Neuronal stem cell (in vitro differentiated cells): ENCODE measurements around the gene NRARP.

ENCODE experiments used
- DNase-seq: peaks from one replicate; pipeline ENCODE4 v3.0.0-alpha.2; 2013; ENCODE audit warnings: low spot score
- H2AFZ ChIP-seq: one replicate; pipeline ENCODE4 v1.6.1; 2013; ENCODE audit warnings: mild to moderate bottlenecking, low read length, inconsistent platforms
- H2AK5ac ChIP-seq: 2 replicates; pipeline ENCODE4 v1.6.1; 2013; ENCODE audit warnings: low read depth, mild to moderate bottlenecking, inconsistent platforms, low read length, moderate library complexity, mixed read lengths
- H2BK120ac ChIP-seq: 2 replicates; pipeline ENCODE4 v1.6.1; 2013; ENCODE audit warnings: low read depth, mild to moderate bottlenecking, inconsistent platforms, low read length, moderate library complexity, mixed read lengths
- H2BK12ac ChIP-seq: one replicate; pipeline ENCODE4 v1.6.1; 2013; ENCODE audit warnings: low read length, inconsistent platforms
- H2BK15ac ChIP-seq: 2 replicates; pipeline ENCODE4 v1.6.1; 2013; ENCODE audit warnings: mild to moderate bottlenecking, low read length, inconsistent platforms, mixed read lengths
- H2BK5ac ChIP-seq: one replicate; pipeline ENCODE4 v1.6.1; 2013; ENCODE audit warnings: inconsistent platforms, mild to moderate bottlenecking, low read length, moderate library complexity
- H3K14ac ChIP-seq: one replicate; pipeline ENCODE4 v1.6.1; 2013; ENCODE audit warnings: low read length, inconsistent platforms
- H3K18ac ChIP-seq: 2 replicates; pipeline ENCODE4 v1.6.1; 2013; ENCODE audit warnings: low read length, inconsistent platforms
- H3K23ac ChIP-seq: 2 replicates; pipeline ENCODE4 v1.6.1; 2013; ENCODE audit warnings: low read depth, mild to moderate bottlenecking, mixed read lengths, low read length, inconsistent platforms; ENCODE audit not compliant: poor library complexity
- H3K27ac ChIP-seq: replicated peaks from 3 replicates; pipeline ENCODE4 v1.5.1; 2013; ENCODE audit warnings: low read length, inconsistent platforms
- H3K27me3 ChIP-seq, 3 experiments: 2 replicates each; pipeline ENCODE4 v1.6.1; 2013; ENCODE audit warnings: low read length in 3 of 3, mild to moderate bottlenecking in 2 of 3, inconsistent platforms in 1 of 3, low read depth in 1 of 3, mixed read lengths in 1 of 3, moderate library complexity in 1 of 3; ENCODE audit not compliant: control insufficient read depth in 3 of 3, insufficient read depth in 3 of 3
- H3K36me3 ChIP-seq, 2 donors: replicated peaks in 1 of 2; 2 replicates each; pipeline ENCODE4 v1.6.1; 2013; ENCODE audit warnings: low read length in 2 of 2; ENCODE audit not compliant: control insufficient read depth in 2 of 2, insufficient read depth in 2 of 2
- H3K4ac ChIP-seq: 2 replicates; pipeline ENCODE4 v1.6.1; 2013; ENCODE audit warnings: inconsistent platforms, mild to moderate bottlenecking, low read length, moderate library complexity
- H3K4me1 ChIP-seq, 2 donors: 1 replicate in 1 of 2; 2 replicates in 1 of 2; pipeline ENCODE4 v1.6.1; 2013; ENCODE audit warnings: low read length in 2 of 2, low read depth in 1 of 2; ENCODE audit not compliant: control insufficient read depth in 2 of 2, insufficient read depth in 1 of 2
- H3K4me2 ChIP-seq: one replicate; pipeline ENCODE4 v1.6.1; 2013; ENCODE audit warnings: mild to moderate bottlenecking, low read length, inconsistent platforms; ENCODE audit not compliant: insufficient read depth, poor library complexity, severe bottlenecking
- H3K4me3 ChIP-seq, 2 donors: 2 replicates each; pipeline ENCODE4 v1.5.1; 2013; ENCODE audit warnings: low read length in 2 of 2, mild to moderate bottlenecking in 2 of 2, inconsistent platforms in 1 of 2, moderate library complexity in 1 of 2
- H3K79me1 ChIP-seq: one replicate; pipeline ENCODE4 v1.6.1; 2013; ENCODE audit warnings: low read depth, mild to moderate bottlenecking, inconsistent platforms, low read length, moderate library complexity
- H3K9ac ChIP-seq: one replicate; pipeline ENCODE4 v1.6.1; 2013; ENCODE audit warnings: mild to moderate bottlenecking, low read depth, low read length, inconsistent platforms; ENCODE audit not compliant: poor library complexity
- H3K9me3 ChIP-seq, 2 donors: replicated peaks in 1 of 2; 2 replicates each; pipeline versions ENCODE3 to v1.6.1; 2013; ENCODE audit warnings: low read length in 2 of 2, mild to moderate bottlenecking in 2 of 2, inconsistent platforms in 1 of 2, low read depth in 1 of 2, mixed read lengths in 1 of 2, moderate library complexity in 1 of 2; ENCODE audit not compliant: control insufficient read depth in 2 of 2, insufficient read depth in 1 of 2
- H4K8ac ChIP-seq: one replicate; pipeline ENCODE4 v1.6.1; 2013; ENCODE audit warnings: low read depth, mild to moderate bottlenecking, inconsistent platforms, low read length, moderate library complexity
- H4K91ac ChIP-seq: one replicate; pipeline ENCODE4 v1.6.1; 2013; ENCODE audit warnings: low read length, low read depth, mild to moderate bottlenecking, inconsistent platforms; ENCODE audit not compliant: poor library complexity
- WGBS, 2 donors: extraction: QIAGEN DNeasy Blood & Tissue Kit; methylation state at CpG; one replicate each; pipeline ENCODE4 v1.1.7; 2013; ENCODE audit warnings: missing lambda C conversion rate in 2 of 2, mixed read lengths in 1 of 2; ENCODE audit not compliant: insufficient read length in 2 of 2, insufficient replicate concordance in 1 of 2; ENCODE audit errors: extremely low coverage in 2 of 2; 5-methylcytosine and 5-hydroxymethylcytosine counted together

The NRARP gene

GRCh38 chr9:137321726-137322361 is 19.8 kb upstream of the NRARP start:
- Histone ChIP-seq H3K9me3 (peaks cover 0 to 6% of the 10 kb centered on the region in 2 donors), H3K27me3 (no peaks in the 10 kb centered on the region), H3K79me1 (peaks cover 2% of the 10 kb centered on the region), H2BK5ac (no peak overlapping the region), H2AFZ (no peak overlapping the region), H2BK12ac (peak overlapping the region; percentile 30), H2BK15ac (peak overlapping the region; percentile 54), H3K18ac (peak overlapping the region; percentile 55), H3K4me2 (no peak overlapping the region), H3K4me1 (peaks cover 17 to 20% of the 10 kb centered on the region in 2 donors), H2AK5ac (peak overlapping the region; percentile 96), H3K4me3 (no peak overlapping the region), H2BK120ac (no peak overlapping the region), H4K91ac (no peak overlapping the region), H3K27ac (no peak overlapping the region), H3K36me3 (no peaks in the 10 kb centered on the region), H3K9ac (no peak overlapping the region), H3K14ac (peak overlapping the region; percentile 56), H3K4ac (no peak overlapping the region), H4K8ac (no peak overlapping the region), H3K23ac (no peak overlapping the region)
- no peak for DNase-seq
- WGBS, 2 donors, result no CpG with 5 or more reads among the region's 22 CpGs

- no CpG with 5 or more reads among the region's 24 CpGs for WGBS, 2 donors
- H3K4ac ChIP-seq, result peak overlapping the region; percentile 2
- peaks cover 20 to 21% of the 10 kb centered on the region in 2 donors for H3K4me1 ChIP-seq
- DNase-seq, result no peak
- peak overlapping the region; percentile 90 for H3K18ac ChIP-seq
- H4K8ac ChIP-seq, result no peak overlapping the region
- no peaks in the 10 kb centered on the region for H3K36me3 ChIP-seq
- peak overlapping the region; percentile 62 for H2BK5ac ChIP-seq
- H3K27ac ChIP-seq, result peak overlapping the region; percentile 46
- H4K91ac ChIP-seq, result peak overlapping the region; percentile 59
- peak overlapping the region; percentile 73 for H2BK12ac ChIP-seq
- H3K23ac ChIP-seq, result peak overlapping the region; percentile 60
- peak overlapping the region; percentile 98 for H2BK15ac ChIP-seq
- no peak overlapping the region for H2BK120ac ChIP-seq
- no peak overlapping the region for H3K4me2 ChIP-seq
- H3K9me3 ChIP-seq, result peaks cover 0 to 6% of the 10 kb centered on the region in 2 donors
- H3K4me3 ChIP-seq, result peak overlapping the region in 1 of 2 donors; percentile 35
- H3K79me1 ChIP-seq, result peaks cover 2% of the 10 kb centered on the region
- peak overlapping the region; percentile 60 for H3K9ac ChIP-seq
- peak overlapping the region; percentile 100 for H2AK5ac ChIP-seq
- H2AFZ ChIP-seq, result peak overlapping the region; percentile 99
- H3K14ac ChIP-seq, result peak overlapping the region; percentile 89
- no peaks in the 10 kb centered on the region for H3K27me3 ChIP-seq
These were observed 18.7 kb upstream of the NRARP start for GRCh38 chr9:137320555-137321384.

DNA sequence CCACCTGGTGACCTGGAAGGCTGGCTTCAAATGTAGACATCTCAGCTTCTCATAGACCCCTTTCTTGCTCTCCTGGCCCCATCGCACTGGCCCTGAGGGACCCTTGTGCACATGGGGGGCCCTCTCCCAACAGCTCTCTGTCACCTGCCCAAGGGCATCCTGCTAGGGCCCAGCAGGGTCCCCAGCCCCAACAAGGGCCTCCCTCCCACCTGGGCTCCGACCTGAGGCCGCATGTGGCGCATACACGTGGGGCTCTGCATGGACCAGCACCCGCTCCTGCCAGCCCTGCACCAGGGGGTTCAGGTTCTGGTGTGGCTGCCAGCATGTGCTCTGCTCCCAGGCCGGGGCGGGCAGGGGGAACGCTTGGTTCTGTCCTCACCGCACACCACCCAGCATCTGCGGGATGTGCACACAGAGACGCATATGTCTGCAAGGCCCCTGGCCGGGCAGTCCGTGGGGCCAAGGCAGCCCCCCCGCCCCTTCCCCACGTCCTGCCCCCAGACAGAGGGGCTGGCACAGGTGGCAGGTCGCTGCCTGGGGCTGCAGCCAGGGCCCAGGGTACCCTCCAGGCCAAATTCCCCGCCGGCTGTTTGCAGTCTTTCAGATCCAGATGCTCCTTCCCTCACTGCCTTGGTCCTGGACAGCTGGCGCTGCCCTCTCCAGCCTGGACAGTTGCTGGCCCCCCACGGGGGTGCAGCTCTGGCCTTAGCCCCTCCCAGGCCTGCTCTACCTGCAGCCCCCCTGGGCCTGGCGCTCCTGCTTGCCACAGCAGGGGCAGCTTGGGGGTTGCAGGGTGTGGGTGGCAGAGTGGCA is 17.9 kb upstream of the NRARP start:
- Histone ChIP-seq H3K9me3 (peaks cover 0 to 6% of the 10 kb centered on the region in 2 donors), H2AFZ (peak overlapping the region; percentile 99), H3K4me3 (peak overlapping the region in 1 of 2 donors; percentile 35), H4K91ac (peak overlapping the region; percentile 59), H3K27ac (no peak overlapping the region), H2AK5ac (peak overlapping the region; percentile 100), H3K4ac (peak overlapping the region; percentile 2), H3K4me1 (peaks cover 27 to 28% of the 10 kb centered on the region in 2 donors), H3K36me3 (no peaks in the 10 kb centered on the region), H3K79me1 (peaks cover 3% of the 10 kb centered on the region), H3K4me2 (no peak overlapping the region), H2BK120ac (peak overlapping the region; percentile 21), H2BK12ac (peak overlapping the region; percentile 35), H3K18ac (peak overlapping the region; percentile 90), H3K27me3 (no peaks in the 10 kb centered on the region), H3K23ac (peak overlapping the region; percentile 60), H2BK15ac (peak overlapping the region; percentile 98), H3K9ac (peak overlapping the region; percentile 53), H4K8ac (no peak overlapping the region), H2BK5ac (peak overlapping the region; percentile 62), H3K14ac (peak overlapping the region; percentile 63)
- no peak for DNase-seq
- no CpG with 5 or more reads among the region's 22 CpGs for WGBS, 2 donors
